ENCODE data around the gene SH3YL1.

GRCh38 chr2:269356-270030, 5.7 kb upstream of the SH3YL1 start:
- TF ChIP-seq POLR2AphosphoS5 (IDR thresholded peaks at IDR 0.05; ENCODE audit: low read depth, low read length) = no peak
- TF ChIP-seq CTCF (IDR thresholded peaks at IDR 0.05) = no peak
- TF ChIP-seq TCF7L2 (IDR thresholded peaks at IDR 0.05; ENCODE audit: low read depth, low read length) = no peak
- no peak for TF ChIP-seq REST (IDR thresholded peaks at IDR 0.05; ENCODE audit: insufficient read depth in 1 of 2, low read depth in 2 of 2, low read length in 1 of 2)
- TF ChIP-seq SIN3A (IDR thresholded peaks at IDR 0.05; ENCODE audit: borderline replicate concordance, insufficient read depth, low read depth, low read length) = no peak

Measured in Panc1 (cell line).